Vagina (tissue), 2 donors: ENCODE measurements around the gene KCNC3. TPM values are rescaled to one million over a fixed set of nuclear protein-coding genes. Genes with fewer than 3 reads are reported as not detected.

Experiments
- DNase-seq, 2 donors: peaks; one replicate each; pipeline ENCODE4 v3.0.0-alpha.2; 2017; ENCODE audit errors: extremely low spot score in 2 of 2
- H3K27ac ChIP-seq: fragments of 200-600 bp; sonication (generic); one replicate; pipeline ENCODE4 v1.5.1; 2019
- H3K27me3 ChIP-seq: fragments of 200-600 bp; sonication (generic); one replicate; pipeline ENCODE4 v1.5.1; 2019
- H3K36me3 ChIP-seq, 2 donors: fragments of 200-600 bp; sonication (generic); one replicate each; pipeline ENCODE4 v1.5.1; 2017 to 2019
- H3K4me1 ChIP-seq: fragments of 200-600 bp; sonication (generic); one replicate; pipeline ENCODE4 v1.5.1; 2019
- H3K4me3 ChIP-seq, 2 donors: fragments of 200-600 bp; sonication (generic); 1 replicate in 1 of 2; 2 replicates in 1 of 2; pipeline ENCODE4 v1.5.1; 2016 to 2019
- H3K9me3 ChIP-seq: fragments of 200-600 bp; sonication (generic); one replicate; pipeline ENCODE4 v1.5.1; 2019
- POLR2A ChIP-seq, 2 donors: fragments of 450-650 bp; IDR thresholded peaks; one replicate each; pipeline ENCODE4 v1.6.1; 2017; ENCODE audit warnings: antibody characterized with exemption in 2 of 2, mild to moderate bottlenecking in 2 of 2, moderate library complexity in 2 of 2
- POLR2AphosphoS5 ChIP-seq, 2 donors: sonication (generic); formaldehyde crosslinking; IDR thresholded peaks; one replicate each; pipeline ENCODE4 v1.9.0; 2017; ENCODE audit warnings: antibody characterized with exemption in 2 of 2, mild to moderate bottlenecking in 2 of 2, low read depth in 1 of 2; ENCODE audit not compliant: insufficient read depth in 1 of 2
- intact Hi-C: fragments of 100-400 bp; cut with DNase I; formaldehyde crosslinking; loops from one replicate; pipeline ENCODE4 v1.15.1; 2023
- total RNA-seq: library from RNA; depleted of rRNA; stranded (reverse); fragments of >200 nt; gene quantifications from one replicate; pipeline ENCODE4 v1.2.3, GENCODE V29; 2016
- TF ChIP-seq, protein P1 (sequence below), 3 experiments: fragments of 450-650 bp in 2 of 3; fragments of 200-600 bp in 1 of 3; sonication (generic) in 1 of 3; IDR thresholded peaks; one replicate each; pipeline ENCODE4 v1.5.1; 2017 to 2019; ENCODE audit warnings: antibody characterized with exemption in 3 of 3, mild to moderate bottlenecking in 2 of 3, moderate library complexity in 2 of 3

Gene KCNC3
- total RNA-seq, 1 donor from 2014 or later, result 0.98 TPM

DNA sequence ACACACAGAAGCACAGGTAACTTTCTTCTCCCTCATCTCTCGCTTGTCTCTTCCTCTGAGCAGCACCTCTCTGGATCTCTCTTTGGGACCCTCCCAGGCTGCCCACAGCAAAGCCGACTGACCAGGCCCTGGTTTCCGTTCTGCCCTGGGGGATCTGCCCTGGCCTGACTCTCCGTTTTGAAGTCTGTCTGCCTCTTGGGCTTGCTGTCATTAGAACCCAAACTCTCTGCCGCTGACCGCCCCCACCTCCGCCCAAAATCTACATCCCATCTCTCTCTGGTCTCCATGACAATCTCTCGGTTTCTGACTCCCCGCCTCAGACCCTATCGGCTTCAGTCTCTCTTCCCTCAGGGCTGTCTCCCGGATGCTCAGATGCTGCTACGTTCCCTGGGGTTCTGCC is 6.9 kb downstream of the KCNC3 start:
- H3K36me3 ChIP-seq, result no peaks in the 10 kb centered on the region
- H3K9me3 ChIP-seq, result no peaks in the 10 kb centered on the region
- no peak for DNase-seq
- TF ChIP-seq, protein P1, sequence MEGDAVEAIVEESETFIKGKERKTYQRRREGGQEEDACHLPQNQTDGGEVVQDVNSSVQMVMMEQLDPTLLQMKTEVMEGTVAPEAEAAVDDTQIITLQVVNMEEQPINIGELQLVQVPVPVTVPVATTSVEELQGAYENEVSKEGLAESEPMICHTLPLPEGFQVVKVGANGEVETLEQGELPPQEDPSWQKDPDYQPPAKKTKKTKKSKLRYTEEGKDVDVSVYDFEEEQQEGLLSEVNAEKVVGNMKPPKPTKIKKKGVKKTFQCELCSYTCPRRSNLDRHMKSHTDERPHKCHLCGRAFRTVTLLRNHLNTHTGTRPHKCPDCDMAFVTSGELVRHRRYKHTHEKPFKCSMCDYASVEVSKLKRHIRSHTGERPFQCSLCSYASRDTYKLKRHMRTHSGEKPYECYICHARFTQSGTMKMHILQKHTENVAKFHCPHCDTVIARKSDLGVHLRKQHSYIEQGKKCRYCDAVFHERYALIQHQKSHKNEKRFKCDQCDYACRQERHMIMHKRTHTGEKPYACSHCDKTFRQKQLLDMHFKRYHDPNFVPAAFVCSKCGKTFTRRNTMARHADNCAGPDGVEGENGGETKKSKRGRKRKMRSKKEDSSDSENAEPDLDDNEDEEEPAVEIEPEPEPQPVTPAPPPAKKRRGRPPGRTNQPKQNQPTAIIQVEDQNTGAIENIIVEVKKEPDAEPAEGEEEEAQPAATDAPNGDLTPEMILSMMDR (IDR thresholded peaks at IDR 0.05), result no peak
- TF ChIP-seq POLR2AphosphoS5 (IDR thresholded peaks at IDR 0.05; ENCODE audit: insufficient read depth in 1 of 2, low read depth in 1 of 2) (no peak), POLR2A (IDR thresholded peaks at IDR 0.05) (no peak)
- H3K27ac ChIP-seq, result no peak overlapping the region
- no peaks in the 10 kb centered on the region for H3K27me3 ChIP-seq
- intact Hi-C loops, result no loop called here
- H3K4me3 ChIP-seq, result no peak overlapping the region
- H3K4me1 ChIP-seq, result peaks cover 24% of the 10 kb centered on the region

- DNase-seq, result no peak
- TF ChIP-seq, protein P1 (IDR thresholded peaks at IDR 0.05), result no peak
- TF ChIP-seq POLR2AphosphoS5 (IDR thresholded peaks at IDR 0.05; ENCODE audit: insufficient read depth in 1 of 2, low read depth in 1 of 2), result no peak
- no peak for TF ChIP-seq POLR2A (IDR thresholded peaks at IDR 0.05)
- intact Hi-C loops, result no loop called here
- no peaks in the 10 kb centered on the region for H3K36me3 ChIP-seq
- no peak overlapping the region for H3K27ac ChIP-seq
- H3K4me3 ChIP-seq, result no peak overlapping the region
- no peaks in the 10 kb centered on the region for H3K9me3 ChIP-seq
- H3K27me3 ChIP-seq, result no peaks in the 10 kb centered on the region
- H3K4me1 ChIP-seq, result peaks cover 24% of the 10 kb centered on the region
Observed at GRCh38 chr19:50321831-50322230, 7.3 kb downstream of the KCNC3 start.

DNA sequence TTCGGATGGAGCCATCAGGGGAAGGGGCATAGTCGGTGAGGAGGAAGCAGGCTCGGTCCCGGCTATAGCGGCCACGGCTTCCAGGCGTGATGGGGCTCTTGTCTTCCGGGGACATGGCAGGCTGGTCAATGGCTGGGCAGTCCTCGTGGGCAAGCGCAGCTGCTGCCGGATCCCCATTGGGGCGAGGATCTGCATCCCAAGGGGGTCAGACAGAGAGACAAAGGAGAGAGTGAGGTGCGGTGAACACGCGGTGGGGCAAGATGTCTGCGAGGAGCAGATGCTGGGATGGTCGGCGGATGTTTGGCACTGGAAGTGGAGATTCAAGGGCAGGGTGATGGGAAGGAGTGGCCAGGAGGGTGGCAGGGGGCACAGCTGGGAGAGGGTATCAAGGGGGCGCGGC is 8.6 kb downstream of the KCNC3 start:
- Histone ChIP-seq H3K4me1 (peaks cover 18% of the 10 kb centered on the region), H3K27me3 (no peaks in the 10 kb centered on the region), H3K4me3 (no peak overlapping the region), H3K36me3 (no peaks in the 10 kb centered on the region), H3K9me3 (no peaks in the 10 kb centered on the region), H3K27ac (no peak overlapping the region)
- no peak for TF ChIP-seq POLR2A (IDR thresholded peaks at IDR 0.05)
- no peak for TF ChIP-seq POLR2AphosphoS5 (IDR thresholded peaks at IDR 0.05; ENCODE audit: insufficient read depth in 1 of 2, low read depth in 1 of 2)
- TF ChIP-seq, protein P1 (IDR thresholded peaks at IDR 0.05), result no peak
- intact Hi-C loops, result no loop called here
- no peak for DNase-seq

- H3K27me3 ChIP-seq, result no peaks in the 10 kb centered on the region
- no peak overlapping the region for H3K4me3 ChIP-seq
- no peaks in the 10 kb centered on the region for H3K9me3 ChIP-seq
- no peaks in the 10 kb centered on the region for H3K36me3 ChIP-seq
- peaks cover 14% of the 10 kb centered on the region for H3K4me1 ChIP-seq
- H3K27ac ChIP-seq, result no peak overlapping the region
- TF ChIP-seq POLR2AphosphoS5 (IDR thresholded peaks at IDR 0.05; ENCODE audit: insufficient read depth in 1 of 2, low read depth in 1 of 2), result no peak
- TF ChIP-seq, protein P1 (IDR thresholded peaks at IDR 0.05), result no peak
- TF ChIP-seq POLR2A (IDR thresholded peaks at IDR 0.05), result no peak
- DNase-seq, result no peak
- intact Hi-C loops, result no loop called here
Observed at GRCh38 chr19:50320051-50320450, 9.1 kb downstream of the KCNC3 start.

DNA sequence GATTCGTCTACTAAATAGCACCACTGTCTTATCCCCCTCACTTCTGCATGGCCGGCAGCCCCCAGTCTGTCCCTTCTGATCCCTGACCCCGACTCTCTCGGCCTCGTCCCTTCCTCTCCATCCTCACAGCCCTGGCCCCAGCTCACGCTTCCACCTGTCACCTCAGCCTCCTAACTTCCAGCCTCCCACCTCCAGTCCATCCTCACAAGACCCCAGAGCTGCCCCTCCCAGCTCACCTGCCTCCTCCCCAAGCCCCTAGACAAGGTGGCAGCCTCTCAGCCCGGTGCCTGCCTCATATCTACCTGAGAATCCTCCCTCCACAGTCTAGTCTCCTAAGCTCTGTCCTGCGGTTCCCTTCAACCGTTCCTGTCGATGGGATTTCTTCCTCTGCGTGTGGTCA is 10.0 kb downstream of the KCNC3 start:
- Histone ChIP-seq H3K9me3 (no peaks in the 10 kb centered on the region), H3K4me3 (no peak overlapping the region), H3K36me3 (no peaks in the 10 kb centered on the region), H3K27ac (no peak overlapping the region), H3K4me1 (peaks cover 6% of the 10 kb centered on the region), H3K27me3 (peaks cover 6% of the 10 kb centered on the region)
- intact Hi-C loops, result no loop called here
- TF ChIP-seq POLR2AphosphoS5 (IDR thresholded peaks at IDR 0.05; ENCODE audit: insufficient read depth in 1 of 2, low read depth in 1 of 2), result no peak
- TF ChIP-seq, protein P1 (IDR thresholded peaks at IDR 0.05), result no peak
- TF ChIP-seq POLR2A (IDR thresholded peaks at IDR 0.05), result no peak
- no peak for DNase-seq
